Stimulated activated naive CD4-positive, alpha-beta T cell treated with Interleukin-2 at 50 U/mL for 16 hours (primary cell): ENCODE results near the gene FBLN1.
"Not testable (repeated sequence)": the region's sequence is repeated elsewhere in the genome, so short reads cannot be mapped to it uniquely, and the experiment has no call there.

Experiments used
- DNase-seq: peaks from one replicate; lab custom pipeline; 2025; lab: John Stamatoyannopoulos, UW

The FBLN1 gene

DNA sequence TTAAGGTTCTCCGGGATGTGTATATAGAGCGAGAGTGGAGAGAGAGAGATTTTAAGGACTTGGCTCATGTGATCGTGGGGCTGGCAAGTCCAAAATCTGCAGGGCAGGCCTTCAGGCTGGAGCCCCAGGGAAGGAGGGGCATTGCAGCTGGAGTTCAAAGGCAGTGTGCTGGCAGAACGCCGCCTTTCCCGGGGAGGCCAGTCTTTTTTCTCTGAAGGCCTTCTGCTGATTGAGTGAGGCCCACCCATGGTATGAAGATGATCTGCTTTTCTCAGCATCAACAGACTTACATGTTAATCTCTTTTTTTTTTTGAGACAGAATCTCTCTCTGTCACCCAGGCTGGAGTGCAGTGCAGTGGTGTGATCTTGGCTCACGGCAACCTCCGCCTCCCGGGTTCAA lies 25.4 kb downstream of the FBLN1 start:
- DNase-seq = no peak

DNA sequence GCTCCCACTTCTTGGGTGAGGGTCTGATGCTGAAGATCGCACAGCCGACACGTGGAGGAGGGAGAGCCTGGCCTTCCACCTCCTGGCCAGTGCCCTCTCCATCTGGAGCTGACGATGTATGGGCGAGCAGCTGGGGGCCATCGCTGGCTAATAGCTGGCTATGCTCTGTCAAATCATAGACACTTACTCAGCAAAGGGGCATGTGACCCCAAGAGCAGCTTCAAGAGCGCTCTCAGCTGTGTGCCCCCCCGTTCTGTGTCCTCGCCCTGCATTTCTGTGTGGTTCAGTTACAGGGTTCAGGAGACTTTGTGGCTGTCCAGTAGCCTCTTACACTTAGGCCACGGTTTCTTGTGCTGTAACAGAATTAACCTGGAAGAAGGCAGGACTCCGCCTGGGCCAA lies 26.4 kb downstream of the FBLN1 start:
- no peak for DNase-seq

DNA sequence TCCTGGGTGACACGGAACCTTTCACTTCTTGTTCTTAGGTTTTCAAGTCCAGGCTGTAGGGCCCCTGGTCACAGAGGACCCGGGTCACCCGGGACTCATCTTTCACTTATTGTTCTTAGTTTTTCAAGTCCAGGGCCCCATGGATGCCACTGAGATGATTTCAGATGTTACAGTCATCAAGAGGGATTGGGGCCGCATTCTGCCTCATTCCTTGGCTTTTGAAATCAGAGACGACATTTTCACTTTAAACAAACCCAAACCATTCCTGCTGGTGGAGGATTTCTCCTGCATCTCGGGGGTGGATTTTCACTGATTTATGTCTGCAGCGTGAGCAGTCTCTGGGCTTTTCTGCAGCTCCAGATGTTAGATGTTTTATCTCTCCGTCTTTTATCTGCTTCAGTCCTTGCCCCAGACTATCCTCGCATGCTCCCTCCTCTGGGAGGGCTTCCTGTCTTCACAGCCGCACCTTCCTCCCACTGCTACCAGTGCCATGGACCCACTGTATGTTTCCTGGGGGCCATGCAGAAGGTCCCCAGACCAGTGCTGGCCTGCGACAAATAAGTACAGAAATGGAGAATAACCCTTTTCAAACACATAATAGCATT lies 27.4 kb downstream of the FBLN1 start:
- DNase-seq = no peak

DNA sequence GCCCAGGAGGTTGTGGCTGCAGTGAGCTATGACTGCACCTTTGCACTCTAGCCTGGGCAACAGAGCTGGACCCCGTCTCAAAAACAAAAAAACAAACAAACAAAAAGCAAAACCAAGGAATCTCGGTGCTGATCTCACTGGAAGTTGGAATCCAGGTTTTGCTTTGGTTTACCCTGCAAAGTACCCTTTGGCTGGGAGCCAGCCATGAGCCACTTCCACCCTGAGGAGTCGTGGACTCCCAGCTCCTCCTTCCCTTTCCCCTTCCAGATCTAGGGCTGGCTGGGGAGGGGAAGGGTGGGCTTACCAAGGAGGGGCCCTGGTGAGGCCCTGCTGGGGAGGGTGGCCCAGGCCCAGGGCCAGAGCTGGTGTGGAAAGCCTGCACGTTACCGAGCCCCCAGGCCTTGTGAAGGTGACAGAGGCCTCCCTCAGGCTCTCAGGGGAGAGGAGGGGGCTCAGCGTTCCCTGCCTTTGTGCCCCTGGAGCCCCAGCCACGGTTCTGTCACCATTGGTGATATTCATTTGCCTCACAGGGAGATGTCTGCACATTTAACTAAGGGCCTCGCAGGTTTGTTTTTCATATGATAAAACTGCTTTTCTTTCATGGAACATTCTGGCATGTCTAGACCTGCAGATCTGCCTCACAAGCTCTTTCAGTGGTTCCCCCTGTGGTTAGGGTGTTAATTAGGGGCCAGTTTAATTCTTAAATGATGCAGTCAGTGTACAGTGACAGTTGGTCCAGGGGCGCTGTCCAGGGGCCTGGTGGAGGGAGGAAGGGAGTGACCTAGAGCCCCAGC lies 29.0 kb downstream of the FBLN1 start:
- no peak for DNase-seq

DNA sequence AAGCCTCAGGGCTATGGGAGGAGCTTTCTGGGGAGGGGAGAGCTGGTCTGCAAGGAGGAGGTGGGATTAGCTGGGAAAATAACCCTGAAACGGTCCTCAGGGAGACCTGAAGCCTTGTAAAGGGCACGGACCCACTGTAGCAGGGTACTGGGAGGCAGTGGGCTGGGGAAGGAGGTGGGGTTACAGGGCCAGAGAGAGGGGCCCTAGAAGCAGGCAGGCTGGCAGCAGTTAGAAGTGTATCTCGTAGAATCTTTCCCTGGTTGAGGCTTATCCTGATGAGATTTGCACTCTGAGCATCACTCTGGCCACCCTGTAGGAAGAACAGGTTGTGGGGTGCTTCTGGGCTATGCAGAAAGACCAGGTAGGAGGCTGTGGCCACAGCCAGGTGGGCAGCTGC lies 29.6 kb downstream of the FBLN1 start:
- no peak for DNase-seq

DNA sequence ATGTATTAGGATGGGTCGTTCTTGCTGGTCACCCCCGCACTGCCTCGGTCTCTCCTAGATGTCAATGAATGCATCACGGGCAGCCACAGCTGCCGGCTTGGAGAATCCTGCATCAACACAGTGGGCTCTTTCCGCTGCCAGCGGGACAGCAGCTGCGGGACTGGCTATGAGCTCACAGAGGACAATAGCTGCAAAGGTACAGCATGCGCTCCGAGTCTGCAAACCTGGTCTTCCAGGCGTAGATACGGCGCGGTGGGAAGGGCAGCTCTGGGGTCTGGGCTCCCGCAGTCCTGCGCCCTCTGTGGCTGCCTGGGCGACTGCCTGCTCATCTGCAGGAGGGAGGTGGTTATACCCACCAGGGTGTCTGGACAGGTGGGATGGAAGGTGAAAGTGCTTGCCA lies 31.0 kb downstream of the FBLN1 start:
- no peak for DNase-seq

DNA sequence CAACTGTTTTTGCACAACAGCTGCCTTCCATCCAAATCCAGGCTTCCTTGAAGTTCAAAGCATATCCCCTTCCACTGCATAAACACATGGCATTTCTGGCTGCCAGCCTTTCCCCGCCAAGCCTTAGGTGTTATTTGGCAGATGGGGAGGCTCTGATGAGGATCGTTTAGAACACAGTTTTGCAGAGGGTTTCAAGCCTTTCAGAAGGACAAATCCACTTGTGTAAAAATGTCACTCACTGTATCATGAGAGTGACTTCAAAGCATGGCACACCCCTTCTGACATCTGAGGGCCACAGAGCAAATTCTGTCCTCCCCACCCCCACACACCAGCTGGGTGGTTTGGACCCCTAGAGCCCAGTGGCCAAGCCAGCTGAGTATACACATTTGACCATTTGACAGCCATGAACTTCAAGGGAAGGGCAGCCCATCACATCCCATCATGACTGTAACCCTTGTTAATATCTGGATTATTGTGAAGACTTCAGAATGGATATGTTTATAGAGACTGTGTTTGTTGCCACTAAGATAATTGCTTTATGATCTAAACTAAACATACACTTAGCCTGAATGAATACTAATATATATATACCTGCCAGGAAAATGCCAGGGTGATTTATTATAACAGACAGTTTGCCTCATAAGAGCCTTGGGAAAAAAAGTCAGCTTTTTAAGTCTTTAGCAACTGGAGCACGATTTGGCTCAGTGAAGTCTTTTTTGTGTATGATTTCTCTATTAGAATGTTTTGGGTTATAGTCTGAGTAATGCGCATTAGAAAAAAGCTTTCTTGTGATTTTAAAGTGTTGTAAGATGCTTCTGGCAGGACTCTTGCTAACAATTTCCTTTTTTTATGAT lies 31.9 kb downstream of the FBLN1 start:
- DNase-seq = no peak

DNA sequence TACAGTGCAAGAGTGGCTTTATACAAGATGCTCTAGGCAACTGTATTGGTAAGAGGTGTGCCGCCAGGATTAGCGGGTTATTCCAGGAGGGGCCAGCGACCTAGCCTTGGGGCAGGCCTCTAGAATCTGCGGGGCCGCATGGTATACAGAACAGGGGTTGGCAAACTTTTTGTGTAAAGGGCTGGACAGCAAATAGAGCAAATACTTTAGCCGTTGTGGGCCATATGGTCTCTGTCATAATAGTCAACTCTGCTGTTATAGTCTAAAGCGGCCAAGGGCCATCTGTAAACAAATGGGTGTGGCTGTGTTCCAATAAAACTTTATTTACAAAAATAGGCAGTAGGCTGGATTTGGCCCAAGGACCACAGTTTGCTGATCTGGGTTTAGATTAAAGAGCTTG lies 32.6 kb downstream of the FBLN1 start:
- DNase-seq = no peak

DNA sequence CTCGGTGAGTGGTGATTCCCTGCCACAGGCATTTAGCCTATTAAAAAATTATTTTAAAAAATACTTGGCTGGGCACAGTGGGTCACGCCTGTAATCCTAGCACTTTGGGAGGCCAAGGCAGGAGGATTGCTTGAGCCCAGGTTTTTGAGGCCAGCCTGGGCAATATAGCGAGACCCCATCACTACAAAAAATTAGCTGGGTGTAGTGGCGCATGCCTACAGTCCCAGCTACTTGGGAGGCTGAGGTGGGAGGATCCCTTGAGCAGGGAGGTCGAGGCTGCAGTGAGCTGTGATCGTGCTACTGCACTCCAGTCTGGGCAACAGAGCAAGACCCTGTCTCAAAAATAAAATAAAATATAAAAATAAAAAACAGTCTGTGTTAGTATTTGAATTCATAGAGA lies 33.2 kb downstream of the FBLN1 start:
- not testable (repeated sequence) for DNase-seq

DNA sequence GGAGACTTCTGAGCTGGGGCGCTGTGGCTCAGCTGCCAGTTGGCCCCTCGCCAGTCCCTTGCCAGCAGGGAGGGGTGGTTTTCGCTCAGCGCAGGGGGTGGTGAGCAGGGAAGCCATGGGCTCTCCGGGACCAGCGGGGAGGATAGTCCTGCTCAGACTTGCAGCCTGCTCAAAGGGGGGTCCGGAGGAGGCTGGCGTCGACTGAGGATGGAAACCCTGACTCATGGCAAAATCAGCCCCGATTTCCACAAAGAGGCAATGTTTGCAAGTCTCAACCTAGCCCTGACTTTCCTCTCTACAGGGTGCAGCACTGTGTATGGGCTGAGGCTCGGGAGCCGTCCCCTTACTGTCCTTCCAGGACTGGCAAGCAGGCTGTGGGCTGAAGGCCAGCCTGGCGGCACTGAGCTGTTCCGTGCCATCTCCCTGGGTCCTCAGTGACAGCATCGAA lies 35.1 kb downstream of the FBLN1 start:
- no peak for DNase-seq

DNA sequence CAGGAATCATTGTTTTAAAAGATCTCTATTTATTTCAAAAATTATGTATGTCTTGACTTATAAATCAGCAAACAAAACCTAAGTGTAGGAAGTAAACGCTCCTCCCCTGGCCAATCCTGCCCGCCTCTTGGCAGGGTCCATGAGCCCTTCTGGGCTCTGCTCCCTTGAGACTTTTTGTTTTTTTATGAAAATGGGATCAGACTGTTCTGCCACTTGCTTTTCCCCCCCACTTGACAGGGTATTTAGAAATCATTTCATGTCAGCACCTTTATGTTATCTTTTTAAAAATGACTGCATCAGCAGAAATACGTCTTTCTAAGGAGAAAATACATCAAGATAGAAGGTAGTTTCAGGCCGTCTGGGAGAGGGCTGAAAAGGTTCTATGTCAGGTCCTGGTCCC lies 35.6 kb downstream of the FBLN1 start:
- no peak for DNase-seq

DNA sequence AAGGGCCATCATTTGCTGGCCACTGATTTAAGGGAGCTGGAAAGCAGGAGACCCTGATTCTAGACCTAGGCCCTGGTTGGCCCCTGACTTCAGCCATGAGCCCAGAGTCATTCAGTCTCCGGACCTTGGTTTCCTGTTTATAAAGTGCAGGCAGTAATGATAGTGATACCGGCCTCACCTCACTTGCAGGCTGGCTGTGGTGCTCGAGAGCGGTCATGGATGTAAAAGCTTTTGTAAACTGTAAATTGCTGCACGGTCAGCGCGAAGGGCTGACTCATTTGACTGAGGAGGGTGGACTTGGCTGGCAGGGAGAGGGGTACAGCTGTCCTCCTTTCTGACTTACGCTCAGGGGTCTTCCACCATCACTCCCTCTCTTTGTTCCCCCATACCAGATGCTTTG lies 37.4 kb downstream of the FBLN1 start:
- no peak for DNase-seq

DNA sequence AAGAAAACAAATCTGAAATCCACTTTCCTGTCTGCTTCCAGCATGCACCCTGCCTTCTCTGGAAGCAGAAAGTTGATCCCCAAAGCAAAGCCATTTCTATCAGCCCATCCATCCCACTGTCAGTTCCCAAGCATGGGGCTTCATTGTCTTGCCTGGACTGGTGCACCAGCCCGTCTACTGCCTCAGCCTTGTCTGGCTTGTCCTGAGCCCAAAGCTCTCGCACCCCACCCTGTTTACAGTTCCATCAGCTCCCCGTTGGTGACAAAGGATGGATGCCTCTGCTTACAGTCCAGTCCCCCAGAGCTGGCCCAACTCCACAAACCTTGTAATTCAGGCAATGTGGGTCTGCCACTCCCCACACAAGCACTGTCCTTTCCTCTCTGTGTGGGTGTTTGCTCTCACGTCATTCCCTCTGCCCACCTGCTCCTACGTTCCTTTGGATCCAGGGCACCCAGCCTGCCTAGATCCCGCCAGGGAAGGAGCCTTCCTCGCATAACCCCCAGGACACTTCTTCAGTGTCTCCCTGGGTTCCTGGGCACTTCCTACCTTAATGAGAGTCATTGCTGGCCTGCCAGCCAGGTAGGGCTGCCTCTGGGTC lies 38.8 kb downstream of the FBLN1 start:
- DNase-seq = no peak

DNA sequence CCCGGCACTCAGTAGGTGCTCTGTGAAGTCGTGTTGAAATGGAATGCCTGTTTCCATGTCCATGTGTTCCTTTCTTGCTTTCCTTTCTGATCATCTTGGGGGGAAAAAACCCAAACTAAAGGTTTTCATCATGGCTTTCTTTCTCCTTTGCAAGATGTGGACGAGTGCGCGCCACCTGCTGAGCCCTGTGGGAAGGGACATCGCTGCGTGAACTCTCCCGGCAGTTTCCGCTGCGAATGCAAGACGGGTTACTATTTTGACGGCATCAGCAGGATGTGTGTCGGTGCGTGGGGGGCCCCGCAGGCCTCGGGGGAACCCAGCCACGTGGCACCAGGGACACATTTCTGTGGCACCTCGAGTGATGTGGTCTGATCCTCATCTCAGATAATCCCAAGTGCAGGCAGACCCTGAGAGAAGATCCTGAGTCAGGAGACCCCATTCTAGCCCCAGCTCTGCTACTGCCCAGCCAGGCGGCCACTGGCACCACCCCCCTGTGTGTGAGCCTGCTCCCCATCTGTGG lies 39.4 kb downstream of the FBLN1 start:
- DNase-seq = no peak

DNA sequence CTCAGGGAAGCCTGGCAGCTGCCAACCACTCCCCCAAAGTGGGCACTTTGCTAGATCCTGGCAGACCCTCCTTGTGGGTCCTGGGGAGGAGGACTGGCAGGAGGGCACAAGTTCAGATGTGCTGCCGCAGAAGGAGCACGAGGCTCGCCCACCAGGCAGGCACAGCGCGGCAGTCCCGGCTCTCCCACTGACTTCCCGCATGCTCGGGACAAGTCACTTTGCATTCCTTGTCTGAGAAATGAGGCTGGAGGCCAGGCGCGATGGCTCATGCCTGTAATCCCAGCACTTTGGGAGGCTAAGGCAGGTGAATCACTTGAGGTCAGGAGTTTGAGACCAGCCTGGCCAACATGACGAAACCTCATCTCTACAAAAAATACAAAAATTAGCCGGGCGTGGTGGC lies 40.1 kb downstream of the FBLN1 start:
- not testable (repeated sequence) for DNase-seq

DNA sequence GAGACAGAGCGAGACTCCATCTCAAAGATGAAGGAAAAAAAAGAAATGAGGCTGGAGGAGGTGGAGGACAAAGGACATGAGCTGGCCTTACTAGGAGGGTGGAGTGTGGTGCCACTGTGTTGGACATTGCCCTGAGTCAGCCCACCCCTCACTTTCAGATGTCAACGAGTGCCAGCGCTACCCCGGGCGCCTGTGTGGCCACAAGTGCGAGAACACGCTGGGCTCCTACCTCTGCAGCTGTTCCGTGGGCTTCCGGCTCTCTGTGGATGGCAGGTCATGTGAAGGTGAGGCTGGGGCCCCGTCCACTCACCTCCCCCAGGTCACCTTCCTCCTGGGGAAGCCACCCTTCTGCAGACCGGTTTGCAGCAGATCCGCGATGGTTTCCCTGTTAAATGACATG lies 40.6 kb downstream of the FBLN1 start:
- no peak for DNase-seq

DNA sequence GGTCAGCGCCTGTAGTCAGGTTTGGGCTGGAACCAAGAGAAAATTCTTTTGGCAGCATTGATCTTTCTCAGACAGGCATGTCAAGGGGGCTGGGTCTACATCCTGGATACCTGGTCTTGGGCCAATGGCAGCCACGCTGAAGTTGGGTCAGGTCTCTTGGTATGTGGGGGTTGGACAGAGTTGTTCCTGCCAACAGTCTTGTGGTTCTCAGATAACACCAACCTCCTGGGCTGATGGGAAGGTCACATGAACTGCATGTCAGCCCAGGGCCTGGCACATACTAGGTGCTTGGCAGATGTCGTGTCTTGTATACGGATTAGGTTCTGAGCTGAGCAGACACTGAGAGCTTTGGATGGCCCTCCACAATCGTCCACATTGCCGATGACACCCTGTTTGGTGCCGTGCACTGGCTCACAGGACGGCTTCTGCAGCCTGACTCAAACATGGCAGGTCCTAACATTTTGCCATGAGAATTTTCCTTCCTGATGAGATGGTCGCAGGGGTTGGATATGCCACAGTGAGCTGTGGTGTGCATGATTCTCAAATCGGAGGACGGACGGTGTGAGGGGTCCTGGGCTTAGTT lies 42.0 kb downstream of the FBLN1 start:
- no peak for DNase-seq

DNA sequence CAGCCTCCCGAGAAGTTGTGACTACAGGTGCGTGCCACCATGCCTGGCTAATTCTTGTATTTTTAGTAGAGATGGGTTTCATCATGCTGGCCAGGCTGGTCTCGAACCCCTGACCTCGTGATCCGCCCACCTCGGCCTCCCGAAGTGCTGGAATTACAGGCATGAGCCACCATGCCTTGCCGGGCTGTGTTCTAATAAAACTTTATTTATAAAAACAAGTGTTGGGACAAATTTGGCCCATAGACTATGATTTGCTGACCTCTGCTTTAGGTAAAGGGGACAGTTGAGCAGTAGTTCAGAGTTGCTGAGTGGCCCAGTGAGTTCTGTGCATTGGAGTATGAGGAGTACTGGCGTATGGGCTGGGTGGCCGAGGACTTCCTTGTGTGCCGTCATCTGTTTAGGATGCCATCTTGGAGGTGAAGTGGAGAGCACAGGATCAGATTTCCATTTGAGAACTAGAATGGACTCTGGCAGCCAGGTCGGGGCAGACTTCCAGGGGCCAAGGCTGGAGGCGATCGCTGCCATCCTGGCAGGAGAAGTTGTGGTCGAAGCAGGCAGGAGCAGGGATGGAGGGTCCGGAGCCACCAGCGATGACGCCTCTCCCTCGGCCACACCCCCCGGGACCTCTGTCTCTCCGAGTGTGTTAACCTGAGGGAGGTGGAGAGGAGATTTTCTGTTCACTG lies 43.8 kb downstream of the FBLN1 start:
- DNase-seq = no peak

DNA sequence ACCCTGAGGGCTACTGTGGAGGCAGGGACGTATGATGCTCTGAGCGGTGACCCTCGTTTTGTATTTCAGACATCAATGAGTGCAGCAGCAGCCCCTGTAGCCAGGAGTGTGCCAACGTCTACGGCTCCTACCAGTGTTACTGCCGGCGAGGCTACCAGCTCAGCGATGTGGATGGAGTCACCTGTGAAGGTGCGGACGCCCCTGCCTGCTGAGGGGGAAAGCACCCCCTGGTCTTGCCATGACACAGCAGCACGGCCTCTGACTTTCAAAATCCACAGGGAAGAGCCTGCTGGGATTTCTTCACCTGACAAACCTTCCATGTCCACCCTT lies 44.3 kb downstream of the FBLN1 start:
- no peak for DNase-seq

DNA sequence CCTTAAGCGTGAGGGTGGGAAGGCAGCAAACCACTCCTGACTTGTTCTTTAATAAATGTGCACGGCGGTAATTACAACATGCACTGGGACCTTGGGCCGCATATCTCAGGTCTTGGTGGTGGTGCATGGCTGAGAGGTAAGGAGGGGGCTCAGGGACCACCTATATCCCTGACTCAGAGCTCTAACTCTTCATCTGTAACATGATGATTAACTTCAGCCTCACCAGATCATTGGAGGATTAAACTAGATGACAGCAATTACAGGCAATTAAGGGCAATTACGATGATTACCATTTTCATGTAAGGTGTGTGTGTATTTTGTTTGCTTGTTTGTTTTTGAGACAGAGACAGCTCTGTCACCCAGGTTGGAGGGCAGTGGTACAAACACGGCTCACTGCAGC lies 45.0 kb downstream of the FBLN1 start:
- no peak for DNase-seq

DNA sequence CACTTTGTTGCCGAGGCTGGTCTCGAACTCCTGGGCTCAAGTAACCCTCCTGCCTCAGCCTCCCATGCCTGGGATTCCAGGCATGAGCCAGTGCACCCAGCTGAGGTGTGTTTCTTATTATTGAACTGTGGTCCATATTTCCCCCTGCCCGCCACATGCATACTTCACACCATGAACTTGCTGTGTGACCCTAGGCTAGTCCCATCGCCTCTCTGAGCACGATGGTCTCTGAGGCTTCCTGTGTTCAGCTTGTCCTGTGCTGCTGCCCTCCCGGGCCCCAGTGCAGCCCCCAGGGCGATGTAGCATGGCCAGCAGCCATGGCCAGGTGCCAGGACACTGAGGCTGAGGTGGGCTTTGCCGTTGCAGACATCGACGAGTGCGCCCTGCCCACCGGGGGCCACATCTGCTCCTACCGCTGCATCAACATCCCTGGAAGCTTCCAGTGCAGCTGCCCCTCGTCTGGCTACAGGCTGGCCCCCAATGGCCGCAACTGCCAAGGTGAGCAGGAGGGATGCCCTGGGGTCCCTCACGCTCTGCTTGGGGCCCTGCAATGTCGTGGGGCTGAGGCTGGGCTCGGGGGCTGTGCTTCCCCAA lies 45.7 kb downstream of the FBLN1 start:
- no peak for DNase-seq
